Measurements from ENCODE around the gene CDK9.

GRCh38 chr9:127813686-127814226 lies 27.9 kb downstream of the CDK9 start:
- TF ChIP-seq BHLHE40 (IDR thresholded peaks at IDR 0.05; ENCODE audit: low read depth, low read length) (no peak), SMC3 (IDR thresholded peaks at IDR 0.05; ENCODE audit: low read depth, low read length) (no peak), CTCF (conservative IDR thresholded peaks at IDR 0.05; ENCODE audit: low read depth, low read length) (no peak), POLR2A (IDR thresholded peaks at IDR 0.05; ENCODE audit: low read depth, low read length) (no peak), RCOR1 (IDR thresholded peaks at IDR 0.05; ENCODE audit: insufficient replicate concordance, low read length) (no peak), USF2 (IDR thresholded peaks at IDR 0.05; ENCODE audit: low read depth, low read length) (no peak), NFE2L2 (IDR thresholded peaks at IDR 0.05; ENCODE audit: low read depth, low read length) (no peak), MAZ (IDR thresholded peaks at IDR 0.05; ENCODE audit: borderline replicate concordance, low read depth, low read length) (no peak)
